H1 (cell line): ENCODE results near the gene CHST11.

ENCODE experiments used
- POLR2A ChIP-seq, 2 experiments: IDR thresholded peaks; 1 replicate in 1 of 2; 2 replicates in 1 of 2; pipeline ENCODE4 v1.6.1; 2011; ENCODE audit warnings: low read depth in 2 of 2, low read length in 2 of 2, mild to moderate bottlenecking in 2 of 2; ENCODE audit errors: control extremely low read depth in 1 of 2
- TF ChIP-seq, protein P1 (sequence below), 3 experiments: IDR thresholded peaks; 1 replicate in 2 of 3; 2 replicates in 1 of 3; pipeline versions ENCODE4 v1.5.1 to v1.6.1; 2011; ENCODE audit warnings: low read length in 3 of 3, mild to moderate bottlenecking in 3 of 3, inconsistent platforms in 2 of 3, low read depth in 1 of 3, moderate library complexity in 1 of 3; ENCODE audit not compliant: insufficient read depth in 1 of 3; ENCODE audit errors: control extremely low read depth in 1 of 3

- TF ChIP-seq POLR2A (IDR thresholded peaks at IDR 0.05; ENCODE audit: control extremely low read depth in 1 of 2, low read depth in 2 of 2, low read length in 2 of 2), result no peak
- TF ChIP-seq, protein P1, sequence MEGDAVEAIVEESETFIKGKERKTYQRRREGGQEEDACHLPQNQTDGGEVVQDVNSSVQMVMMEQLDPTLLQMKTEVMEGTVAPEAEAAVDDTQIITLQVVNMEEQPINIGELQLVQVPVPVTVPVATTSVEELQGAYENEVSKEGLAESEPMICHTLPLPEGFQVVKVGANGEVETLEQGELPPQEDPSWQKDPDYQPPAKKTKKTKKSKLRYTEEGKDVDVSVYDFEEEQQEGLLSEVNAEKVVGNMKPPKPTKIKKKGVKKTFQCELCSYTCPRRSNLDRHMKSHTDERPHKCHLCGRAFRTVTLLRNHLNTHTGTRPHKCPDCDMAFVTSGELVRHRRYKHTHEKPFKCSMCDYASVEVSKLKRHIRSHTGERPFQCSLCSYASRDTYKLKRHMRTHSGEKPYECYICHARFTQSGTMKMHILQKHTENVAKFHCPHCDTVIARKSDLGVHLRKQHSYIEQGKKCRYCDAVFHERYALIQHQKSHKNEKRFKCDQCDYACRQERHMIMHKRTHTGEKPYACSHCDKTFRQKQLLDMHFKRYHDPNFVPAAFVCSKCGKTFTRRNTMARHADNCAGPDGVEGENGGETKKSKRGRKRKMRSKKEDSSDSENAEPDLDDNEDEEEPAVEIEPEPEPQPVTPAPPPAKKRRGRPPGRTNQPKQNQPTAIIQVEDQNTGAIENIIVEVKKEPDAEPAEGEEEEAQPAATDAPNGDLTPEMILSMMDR (IDR thresholded peaks at IDR 0.05; ENCODE audit: control extremely low read depth in 1 of 3, insufficient read depth in 1 of 3, low read depth in 1 of 3, low read length in 3 of 3), result no peak
These were observed 153.9 kb downstream of the CHST11 start for GRCh38 chr12:104610513-104611235.
